H1 (cell line): ENCODE data around the gene MAP1LC3A. TPM values are rescaled to one million over a fixed set of nuclear protein-coding genes. Genes with fewer than 3 reads are reported as not detected.

Source experiments
- CTCF ChIA-PET: fragments of 300-600 bp; sonication (Branson Sonifier 250); formaldehyde crosslinking; loops from one replicate; lab custom pipeline; 2021; ENCODE audit not compliant: partially characterized antibody; lab: Charles Lee
- POLR2A ChIA-PET: fragments of 300-600 bp; sonication (Branson Sonifier 250); formaldehyde crosslinking; loops from one replicate; lab custom pipeline; 2021; ENCODE audit warnings: inconsistent platforms; ENCODE audit not compliant: partially characterized antibody; lab: Charles Lee
- DNase-seq, 2 experiments: peaks; one replicate each; pipeline versions ENCODE4 v3.0.0 to v3.0.0-alpha.2; 2010 to 2022; ENCODE audit warnings: low spot score in 2 of 2, low read depth in 1 of 2, mixed read lengths in 1 of 2
- FAIRE-seq: peaks from 2 replicates; lab custom pipeline; 2011; peaks lifted over from hg19 to GRCh38; lab: Jason Lieb, UNC
- H2AFZ ChIP-seq: 2 replicates; pipeline ENCODE4 v1.8.1; 2012; ENCODE audit warnings: low read length, inconsistent platforms
- H2AK5ac ChIP-seq: 2 replicates; pipeline ENCODE4 v1.6.1; 2013; ENCODE audit warnings: low read depth, low read length
- H2BK120ac ChIP-seq: replicated peaks from 2 replicates; pipeline ENCODE3; 2013; ENCODE audit warnings: low read depth, low read length, inconsistent platforms
- H2BK12ac ChIP-seq: 2 replicates; pipeline ENCODE4 v1.6.1; 2013; ENCODE audit warnings: low read depth, low read length
- H2BK15ac ChIP-seq: 2 replicates; pipeline ENCODE4 v1.6.1; 2013; ENCODE audit warnings: low read length
- H2BK20ac ChIP-seq: 2 replicates; pipeline ENCODE4 v1.6.1; 2013; ENCODE audit warnings: low read length
- H2BK5ac ChIP-seq: 2 replicates; pipeline ENCODE4 v1.6.1; 2013; ENCODE audit warnings: low read depth, low read length
- H3K14ac ChIP-seq: 2 replicates; pipeline ENCODE4 v1.6.1; 2013; ENCODE audit warnings: inconsistent platforms; ENCODE audit not compliant: insufficient read length
- H3K18ac ChIP-seq: 2 replicates; pipeline ENCODE4 v1.6.1; 2013; ENCODE audit warnings: low read length; ENCODE audit errors: extremely low read depth
- H3K23ac ChIP-seq: 2 replicates; pipeline ENCODE4 v1.6.1; 2013; ENCODE audit warnings: inconsistent platforms; ENCODE audit not compliant: insufficient read length
- H3K23me2 ChIP-seq: 2 replicates; pipeline ENCODE4 v1.6.1; 2013; ENCODE audit warnings: low read depth, low read length
- H3K27ac ChIP-seq: 2 replicates; pipeline ENCODE4 v1.6.1; 2011; ENCODE audit warnings: low read depth, low read length, inconsistent platforms
- H3K27me3 ChIP-seq, 4 experiments: replicated peaks in 1 of 4; 1 replicate in 1 of 4; 2 replicates in 3 of 4; pipeline versions ENCODE4 v1.6.1 to v1.8.1; 2011 to 2013; ENCODE audit warnings: low read length in 3 of 4, mild to moderate bottlenecking in 3 of 4, inconsistent platforms in 2 of 4, mixed read lengths in 2 of 4, moderate library complexity in 1 of 4; ENCODE audit not compliant: control insufficient read depth in 3 of 4, insufficient read depth in 3 of 4; ENCODE audit errors: extremely low read depth in 1 of 4
- H3K36me3 ChIP-seq, 4 experiments: 2 replicates each; pipeline versions ENCODE4 v1.6.1 to v1.8.1; 2011 to 2013; ENCODE audit warnings: mild to moderate bottlenecking in 4 of 4, low read length in 3 of 4, moderate library complexity in 2 of 4, control low read depth in 1 of 4, inconsistent platforms in 1 of 4; ENCODE audit not compliant: insufficient read depth in 4 of 4, control insufficient read depth in 2 of 4
- H3K4ac ChIP-seq: replicated peaks from 2 replicates; pipeline ENCODE3; 2013; ENCODE audit warnings: low read length, low read depth, mixed read lengths, inconsistent platforms; ENCODE audit not compliant: insufficient read length
- H3K4me1 ChIP-seq, 4 experiments: replicated peaks in 1 of 4; 1 replicate in 1 of 4; 2 replicates in 3 of 4; pipeline versions ENCODE4 v1.6.1 to v1.8.1; 2011 to 2013; ENCODE audit warnings: low read length in 3 of 4, inconsistent platforms in 2 of 4, mixed read lengths in 1 of 4; ENCODE audit not compliant: insufficient read depth in 4 of 4, control insufficient read depth in 3 of 4
- H3K4me2 ChIP-seq, 2 experiments: 2 replicates each; pipeline versions ENCODE4 v1.6.1 to v1.8.1; 2011 to 2013; ENCODE audit warnings: low read depth in 2 of 2, low read length in 2 of 2, control low read depth in 1 of 2, inconsistent platforms in 1 of 2, mild to moderate bottlenecking in 1 of 2; ENCODE audit not compliant: insufficient read depth in 1 of 2
- H3K4me3 ChIP-seq, 4 experiments: fragments of 200-600, 300-600 bp in 1 of 4; sonication (generic), shearing (Covaris generic), sonication (Bioruptor Twin) in 1 of 4; 2 replicates each; pipeline versions ENCODE4 v1.5.1 to v1.8.1; 2011 to 2016; ENCODE audit warnings: low read length in 4 of 4, low read depth in 3 of 4, control low read depth in 2 of 4, inconsistent platforms in 2 of 4, mild to moderate bottlenecking in 2 of 4, mixed read lengths in 1 of 4, moderate library complexity in 1 of 4; ENCODE audit not compliant: insufficient read depth in 2 of 4; ENCODE audit errors: extremely low read depth in 1 of 4
- H3K56ac ChIP-seq: replicated peaks from 2 replicates; pipeline ENCODE3; 2013; ENCODE audit warnings: low read depth, mild to moderate bottlenecking, mixed read lengths, low read length, inconsistent platforms; ENCODE audit not compliant: insufficient read length
- H3K79me1 ChIP-seq: 2 replicates; pipeline ENCODE4 v1.6.1; 2013; ENCODE audit warnings: low read depth, low read length, control low read depth
- H3K79me2 ChIP-seq, 2 experiments: 2 replicates each; pipeline versions ENCODE4 v1.6.1 to v1.8.1; 2012 to 2013; ENCODE audit warnings: low read length in 2 of 2, mild to moderate bottlenecking in 2 of 2, inconsistent platforms in 1 of 2; ENCODE audit not compliant: insufficient read depth in 2 of 2, control insufficient read depth in 1 of 2
- H3K9ac ChIP-seq, 4 experiments: replicated peaks in 1 of 4; 1 replicate in 1 of 4; 2 replicates in 3 of 4; pipeline versions ENCODE4 v1.6.1 to v1.8.1; 2011 to 2013; ENCODE audit warnings: low read depth in 3 of 4, low read length in 3 of 4, control low read depth in 2 of 4, mild to moderate bottlenecking in 2 of 4, moderate library complexity in 2 of 4, inconsistent platforms in 1 of 4; ENCODE audit errors: extremely low read depth in 1 of 4
- H3K9me3 ChIP-seq, 2 experiments: 2 replicates each; pipeline versions ENCODE4 v1.6.1 to v1.8.1; 2012 to 2013; ENCODE audit warnings: mild to moderate bottlenecking in 2 of 2, moderate library complexity in 2 of 2, control low read depth in 1 of 2, inconsistent platforms in 1 of 2, low read depth in 1 of 2, low read length in 1 of 2, mixed read lengths in 1 of 2; ENCODE audit not compliant: insufficient read depth in 2 of 2
- H4K20me1 ChIP-seq, 2 experiments: replicated peaks in 1 of 2; 2 replicates each; pipeline versions ENCODE3 to v1.8.1; 2011 to 2013; ENCODE audit warnings: inconsistent platforms in 2 of 2, low read length in 2 of 2, mild to moderate bottlenecking in 1 of 2; ENCODE audit not compliant: insufficient read depth in 2 of 2, control insufficient read depth in 1 of 2
- H4K5ac ChIP-seq: 2 replicates; pipeline ENCODE4 v1.6.1; 2013; ENCODE audit warnings: low read length, low read depth, mixed read lengths, inconsistent platforms; ENCODE audit not compliant: insufficient read length
- H4K8ac ChIP-seq: 2 replicates; pipeline ENCODE4 v1.8.0; 2013; ENCODE audit warnings: mild to moderate bottlenecking, moderate library complexity, low read length, inconsistent platforms; ENCODE audit not compliant: insufficient read depth; ENCODE audit errors: extremely low read depth
- H4K91ac ChIP-seq: replicated peaks from 2 replicates; pipeline ENCODE3; 2013; ENCODE audit warnings: low read length, mixed read lengths, inconsistent platforms; ENCODE audit not compliant: insufficient read length
- ATF2 ChIP-seq: IDR thresholded peaks from 2 replicates; pipeline ENCODE4 v1.6.1; 2012; ENCODE audit warnings: low read length, inconsistent platforms
- CTCF ChIP-seq, 3 experiments: IDR thresholded peaks; 1 replicate in 2 of 3; 2 replicates in 1 of 3; pipeline versions ENCODE4 v1.5.1 to v1.6.1; 2011; ENCODE audit warnings: low read length in 3 of 3, mild to moderate bottlenecking in 3 of 3, inconsistent platforms in 2 of 3, low read depth in 1 of 3, moderate library complexity in 1 of 3; ENCODE audit not compliant: insufficient read depth in 1 of 3; ENCODE audit errors: control extremely low read depth in 1 of 3
- EP300 ChIP-seq, 2 experiments: IDR thresholded peaks; 1 replicate in 1 of 2; 2 replicates in 1 of 2; pipeline ENCODE4 v1.6.1; 2011 to 2012; ENCODE audit warnings: low read depth in 2 of 2, low read length in 2 of 2, mild to moderate bottlenecking in 2 of 2, borderline replicate concordance in 1 of 2, inconsistent platforms in 1 of 2, moderate library complexity in 1 of 2
- JUND ChIP-seq: IDR thresholded peaks from 2 replicates; pipeline ENCODE4 v1.6.1; 2011; ENCODE audit warnings: mild to moderate bottlenecking, improper control_type of control experiment, low read length
- KDM4A ChIP-seq: IDR thresholded peaks from one replicate; pipeline ENCODE4 v1.7.1; 2012; ENCODE audit warnings: low read depth, mild to moderate bottlenecking, moderate library complexity, low read length, inconsistent platforms; ENCODE audit not compliant: severe bottlenecking
- POLR2AphosphoS5 ChIP-seq: IDR thresholded peaks from 2 replicates; pipeline ENCODE4 v1.6.1; 2011; ENCODE audit warnings: low read depth, low read length
- RBBP5 ChIP-seq: IDR thresholded peaks from 2 replicates; pipeline ENCODE4 v1.7.1; 2012; ENCODE audit warnings: low read depth, mild to moderate bottlenecking, inconsistent platforms, low read length, moderate library complexity, borderline replicate concordance
- SIN3A ChIP-seq, 2 experiments: IDR thresholded peaks in 1 of 2; conservative IDR thresholded peaks in 1 of 2; 2 replicates each; pipeline ENCODE4 v1.6.1; 2011 to 2012; ENCODE audit warnings: low read length in 2 of 2, improper control_type of control experiment in 1 of 2, low read depth in 1 of 2, mild to moderate bottlenecking in 1 of 2
- SP1 ChIP-seq: IDR thresholded peaks from 2 replicates; pipeline ENCODE4 v1.6.1; 2011; ENCODE audit warnings: low read depth, low read length
- WGBS, 2 experiments: shearing (Covaris generic) in 1 of 2; methylation state at CpG; one replicate each; pipeline versions ENCODE4 v1.1.6 to v1.1.7; 2013 to 2015; ENCODE audit warnings: low lambda C conversion rate in 2 of 2, mixed read lengths in 2 of 2, inconsistent platforms in 1 of 2, low coverage in 1 of 2, missing lambda C conversion rate in 1 of 2; ENCODE audit not compliant: insufficient replicate concordance in 2 of 2, insufficient coverage in 1 of 2, insufficient read length in 1 of 2; ENCODE audit errors: extremely low coverage in 1 of 2, missing lambda C conversion rate in 1 of 2; 5-methylcytosine and 5-hydroxymethylcytosine counted together
- polyA plus RNA-seq, 7 experiments: library from polyadenylated mRNA; depleted of rRNA in 3 of 7; stranded (reverse) in 5 of 7; unstranded in 2 of 7; fragments of >200 nt in 5 of 7; fragments of 200-250 nt in 2 of 7; gene quantifications; 1 replicate in 5 of 7; 2 replicates in 1 of 7; 4 replicates in 1 of 7; pipeline versions ENCODE4 v1.2.1 to v1.2.3, GENCODE V29; 2011 to 2013; ENCODE audit warnings: missing spikeins in 2 of 7, mixed read lengths in 2 of 7
- total RNA-seq: library from RNA; stranded (reverse); fragmentation: NEBNext Ultra II Directional; extraction: Animal tissue kit (Norgen Biotek cat#: 25700); gene quantifications from 2 replicates; pipeline ENCODE4 v1.2.1, GENCODE V29; 2021

MAP1LC3A gene
- total and polyA plus RNA-seq, 2 of the 8 experiments (the other 6 are each of a cell fraction or from before 2014, with no cell fraction given): 5.0 to 6.1 TPM

GRCh38 chr20:34582221-34582620 is 23.7 kb downstream of the MAP1LC3A start:
- Histone ChIP-seq H3K27me3 (no peaks in the 10 kb centered on the region), H3K4me2 (no peak overlapping the region), H4K91ac (no peak overlapping the region), H2AFZ (no peak overlapping the region), H3K79me2 (no peaks in the 10 kb centered on the region), H3K4me1 (no peaks in the 10 kb centered on the region; a peak in 1 of 7 replicates), H4K20me1 (peaks cover 2% of the 10 kb centered on the region in 2 experiments), H3K4me3 (no peak overlapping the region), H3K23ac (no peak overlapping the region), H3K79me1 (no peaks in the 10 kb centered on the region), H3K4ac (no peak overlapping the region), H3K9ac (no peak overlapping the region), H2BK15ac (no peak overlapping the region), H2BK120ac (no peak overlapping the region), H4K8ac (no peak overlapping the region), H3K14ac (no peak overlapping the region), H2BK12ac (no peak overlapping the region), H3K23me2 (no peaks in the 10 kb centered on the region), H4K5ac (no peak overlapping the region), H3K36me3 (0 out of 8 replicates have a peak, but pooled peaks cover 0 to 3% (median 0%) of the 10 kb centered on the region in 4 experiments), H2BK20ac (no peak overlapping the region), H3K18ac (no peak overlapping the region), H2AK5ac (no peak overlapping the region), H3K9me3 (no peaks in the 10 kb centered on the region), H3K56ac (no peak overlapping the region), H3K27ac (no peak overlapping the region), H2BK5ac (no peak overlapping the region)
- 85% methylated on average over 4 of the region's 4 CpGs; no CpG with 5 or more reads in 1 of the 2 experiments for WGBS, 2 experiments
- ChIA-PET POLR2A (interaction anchor here (0.6 to 2.2 kb wide), 3 partner anchors 24 to 279 kb away, joined by 3 to 5 read pairs (median 5); partner anchors contain the start of genes AHCY and MAP1LC3A), CTCF (interaction anchor here (1.3 to 3.5 kb wide), 2 partner anchors 20 to 43 kb away, joined by 3 to 15 read pairs; no protein-coding TSS in a partner anchor)
- DNase-seq (no peak), FAIRE-seq (no peak)
- TF ChIP-seq RBBP5 (no peak), SP1 (no peak), ATF2 (no peak), POLR2AphosphoS5 (no peak), SIN3A (conservative IDR thresholded peaks at IDR 0.05 in 1 of 2, IDR thresholded peaks at IDR 0.05 in 1 of 2; ENCODE audit: low read depth in 1 of 2, low read length in 2 of 2) (no peak), KDM4A (no peak), CTCF (IDR thresholded peaks at IDR 0.05; ENCODE audit: control extremely low read depth in 1 of 3, insufficient read depth in 1 of 3, low read depth in 1 of 3, low read length in 3 of 3) (no peak), JUND (no peak), EP300 (IDR thresholded peaks at IDR 0.05; ENCODE audit: borderline replicate concordance in 1 of 2, low read depth in 2 of 2, low read length in 2 of 2) (no peak)
